ENCODE data around the gene SUMO3. TPM values are rescaled to one million over a fixed set of nuclear protein-coding genes. Genes with fewer than 3 reads are reported as not detected.
A peak's percentile ranks its signal among the peaks of the same experiment; 100 is the strongest.

Gene SUMO3
- total and polyA plus RNA-seq, 4 experiments from 2014 or later, result 36.3 to 99.7 (median 56.1) TPM

DNA sequence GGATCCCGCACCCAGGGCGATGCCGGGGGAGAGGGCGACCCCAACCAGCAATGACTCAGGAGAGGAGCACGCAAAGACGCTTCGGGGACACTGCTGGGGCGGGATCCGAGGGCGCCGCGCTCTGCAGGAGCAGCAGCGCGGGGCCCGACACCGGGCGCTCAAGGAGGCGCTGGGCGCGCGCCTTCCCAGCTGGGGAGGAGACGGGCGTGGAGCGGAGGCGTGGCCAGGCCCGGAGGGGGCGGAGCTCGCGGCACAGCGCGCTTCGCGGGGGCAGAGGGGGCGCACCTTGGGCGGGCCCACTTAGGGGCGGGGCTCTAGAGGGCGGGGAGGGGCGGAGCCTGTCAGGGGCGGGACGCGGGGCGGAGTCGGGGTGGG is 369 bp downstream of the SUMO3 start:
- CTCF ChIA-PET (ENCODE audit: partially characterized antibody), result interaction anchor here (0.6 to 1.0 kb wide), 3 partner anchors 12 to 307 kb away, joined by 3 to 4 read pairs (median 3); no protein-coding TSS in a partner anchor
- H3K27ac Mint-ChIP-seq, result peak overlapping the region in 3 of 7 donors; percentile 17 to 48 (median 31)
- POLR2A ChIA-PET (ENCODE audit: partially characterized antibody), result interaction anchor here (0.6 to 5.1 kb wide), 13 partner anchors 11 to 479 kb away, joined by 3 to 52 read pairs (median 3); partner anchors contain the start of genes CFAP410, KRTAP12-3, PTTG1IP and SLX9
- no peaks in the 10 kb centered on the region for H3K36me3 ChIP-seq (ENCODE audit: insufficient read depth, low read length)
- H3K36me3 Mint-ChIP-seq, result peaks cover 5 to 8% of the 10 kb centered on the region in 2 donors
- no peaks in the 10 kb centered on the region for H3K27me3 Mint-ChIP-seq
- H3K27ac ChIP-seq (ENCODE audit: low read depth, low read length), result no peak overlapping the region
- DNase-seq, result peak; percentile 89 to 91 (median 91)
- peak overlapping the region; percentile 23 to 80 (median 58) for H3K4me3 Mint-ChIP-seq
- intact Hi-C loops (cut with micrococcal nuclease), result loop anchor here (1.0 to 10.0 kb wide), 5 partner anchors 16 to 827 kb away; partner anchors contain the start of genes CFAP410, PCBP3, PTTG1IP and UBE2G2
- peak overlapping the region in 1 of 2 donors; percentile 57 for H3K4me3 ChIP-seq (ENCODE audit: low read length in 2 of 2)
- peaks cover 0 to 18% (median 6%) of the 10 kb centered on the region in 8 donors for H3K9me3 Mint-ChIP-seq
- H3K4me1 ChIP-seq (ENCODE audit: insufficient read depth, low read length), result peaks cover 16% of the 10 kb centered on the region
- H3K4me1 Mint-ChIP-seq, result peaks cover 1 to 34% (median 16%) of the 10 kb centered on the region in 4 donors
- peaks cover 0 to 2% of the 10 kb centered on the region in 2 donors for H3K9me3 ChIP-seq (ENCODE audit: control insufficient read depth in 1 of 2, low read length in 2 of 2)
- no peaks in the 10 kb centered on the region for H3K27me3 ChIP-seq (ENCODE audit: insufficient read depth, low read length)

GRCh38 chr21:44816761-44817505 is 929 bp downstream of the SUMO3 start:
- Mint-ChIP-seq H3K27me3 (no peaks in the 10 kb centered on the region), H3K4me1 (peaks cover 1 to 40% (median 17%) of the 10 kb centered on the region in 4 donors), H3K27ac (peak overlapping the region in 6 of 7 donors; percentile 52 to 90 (median 72)), H3K9me3 (peaks cover 0 to 12% (median 2%) of the 10 kb centered on the region in 8 donors), H3K4me3 (peak overlapping the region; percentile 68 to 87 (median 74)), H3K36me3 (peaks cover 5 to 9% of the 10 kb centered on the region in 2 donors)
- peaks cover 16% of the 10 kb centered on the region for H3K4me1 ChIP-seq (ENCODE audit: insufficient read depth, low read length)
- H3K36me3 ChIP-seq (ENCODE audit: insufficient read depth, low read length), result no peaks in the 10 kb centered on the region
- peak in 1 of 5 donors; percentile 50 for DNase-seq
- intact Hi-C loops (cut with micrococcal nuclease), result loop anchor here (1.0 to 10.0 kb wide), 5 partner anchors 16 to 828 kb away; partner anchors contain the start of genes CFAP410, PCBP3, PTTG1IP and UBE2G2
- H3K4me3 ChIP-seq (ENCODE audit: low read length in 2 of 2), result peak overlapping the region in 1 of 2 donors; percentile 57
- no peak overlapping the region for H3K27ac ChIP-seq (ENCODE audit: low read depth, low read length)
- CTCF ChIA-PET (ENCODE audit: partially characterized antibody), result interaction anchor here (1.0 kb wide), 2 partner anchors 11 to 307 kb away, joined by 3 to 4 read pairs; no protein-coding TSS in a partner anchor
- no peaks in the 10 kb centered on the region for H3K27me3 ChIP-seq (ENCODE audit: insufficient read depth, low read length)
- H3K9me3 ChIP-seq (ENCODE audit: control insufficient read depth in 1 of 2, low read length in 2 of 2), result no peaks in the 10 kb centered on the region
- POLR2A ChIA-PET (ENCODE audit: partially characterized antibody), result interaction anchor here (0.6 to 5.1 kb wide), 12 partner anchors 11 to 478 kb away, joined by 3 to 52 read pairs (median 4); partner anchors contain the start of genes CFAP410, PTTG1IP, SLX9 and UBE2G2

GRCh38 chr21:44815852-44816628 is 1.8 kb downstream of the SUMO3 start:
- Mint-ChIP-seq H3K27ac (peak overlapping the region; percentile 48 to 90 (median 68)), H3K27me3 (no peaks in the 10 kb centered on the region), H3K9me3 (peaks cover 0 to 9% (median 0%) of the 10 kb centered on the region in 8 donors), H3K4me3 (peak overlapping the region; percentile 68 to 87 (median 72)), H3K36me3 (peaks cover 9 to 14% of the 10 kb centered on the region in 2 donors), H3K4me1 (peaks cover 5 to 48% (median 20%) of the 10 kb centered on the region in 4 donors)
- ChIA-PET CTCF (ENCODE audit: partially characterized antibody) (interaction anchor here (4.6 kb wide), 1 partner anchor 16 kb away, joined by 25 read pairs; the partner anchor contains the start of gene UBE2G2), POLR2A (ENCODE audit: partially characterized antibody) (interaction anchor here (0.7 to 1.9 kb wide), 4 partner anchors 11 to 124 kb away, joined by 3 to 7 read pairs (median 5); partner anchors contain the start of genes SLX9 and UBE2G2)
- Histone ChIP-seq H3K4me1 (ENCODE audit: insufficient read depth, low read length) (peaks cover 16% of the 10 kb centered on the region), H3K27me3 (ENCODE audit: insufficient read depth, low read length) (no peaks in the 10 kb centered on the region), H3K27ac (ENCODE audit: low read depth, low read length) (no peak overlapping the region), H3K36me3 (ENCODE audit: insufficient read depth, low read length) (no peaks in the 10 kb centered on the region), H3K4me3 (ENCODE audit: low read length in 2 of 2) (no peak overlapping the region), H3K9me3 (ENCODE audit: control insufficient read depth in 1 of 2, low read length in 2 of 2) (no peaks in the 10 kb centered on the region)
- intact Hi-C loops (cut with micrococcal nuclease), result loop anchor here (10.0 kb wide), 2 partner anchors 481 to 829 kb away; partner anchors contain the start of genes CFAP410 and PCBP3
- DNase-seq, result no peak

- ChIA-PET POLR2A (ENCODE audit: partially characterized antibody) (interaction anchor here (1.0 to 1.9 kb wide), 5 partner anchors 10 to 57 kb away, joined by 3 to 7 read pairs (median 3); partner anchors contain the start of gene UBE2G2), CTCF (ENCODE audit: partially characterized antibody) (interaction anchor here (4.6 kb wide), 1 partner anchor 15 kb away, joined by 25 read pairs; the partner anchor contains the start of gene UBE2G2)
- Mint-ChIP-seq H3K4me1 (peaks cover 7 to 54% (median 22%) of the 10 kb centered on the region in 4 donors), H3K36me3 (peaks cover 12 to 16% of the 10 kb centered on the region in 2 donors), H3K4me3 (peak overlapping the region in 2 of 8 donors; percentile 36 to 51), H3K27me3 (no peaks in the 10 kb centered on the region), H3K27ac (peak overlapping the region in 1 of 7 donors; percentile 42), H3K9me3 (peaks cover 0 to 7% (median 0%) of the 10 kb centered on the region in 8 donors)
- intact Hi-C loops (cut with micrococcal nuclease), result loop anchor here (10.0 kb wide), 2 partner anchors 480 to 830 kb away; partner anchors contain the start of genes CFAP410 and PCBP3
- no peaks in the 10 kb centered on the region for H3K27me3 ChIP-seq (ENCODE audit: insufficient read depth, low read length)
- no peaks in the 10 kb centered on the region for H3K9me3 ChIP-seq (ENCODE audit: control insufficient read depth in 1 of 2, low read length in 2 of 2)
- DNase-seq, result no peak
- H3K27ac ChIP-seq (ENCODE audit: low read depth, low read length), result no peak overlapping the region
- peaks cover 5% of the 10 kb centered on the region for H3K36me3 ChIP-seq (ENCODE audit: insufficient read depth, low read length)
- peaks cover 16% of the 10 kb centered on the region for H3K4me1 ChIP-seq (ENCODE audit: insufficient read depth, low read length)
- H3K4me3 ChIP-seq (ENCODE audit: low read length in 2 of 2), result no peak overlapping the region
These were observed 2.6 kb downstream of the SUMO3 start for GRCh38 chr21:44815225-44815624.

- Histone ChIP-seq H3K27ac (ENCODE audit: low read depth, low read length) (no peak overlapping the region), H3K4me3 (ENCODE audit: low read length in 2 of 2) (no peak overlapping the region), H3K27me3 (ENCODE audit: insufficient read depth, low read length) (no peaks in the 10 kb centered on the region), H3K9me3 (ENCODE audit: control insufficient read depth in 1 of 2, low read length in 2 of 2) (no peaks in the 10 kb centered on the region), H3K4me1 (ENCODE audit: insufficient read depth, low read length) (peaks cover 16% of the 10 kb centered on the region), H3K36me3 (ENCODE audit: insufficient read depth, low read length) (peaks cover 11% of the 10 kb centered on the region)
- no peaks in the 10 kb centered on the region for H3K27me3 Mint-ChIP-seq
- H3K36me3 Mint-ChIP-seq, result peaks cover 17 to 20% of the 10 kb centered on the region in 2 donors
- no peaks in the 10 kb centered on the region for H3K9me3 Mint-ChIP-seq
- ChIA-PET CTCF (ENCODE audit: partially characterized antibody) (interaction anchor here (4.6 kb wide), 1 partner anchor 14 kb away, joined by 25 read pairs; the partner anchor contains the start of gene UBE2G2), POLR2A (ENCODE audit: partially characterized antibody) (interaction anchor here (1.0 to 1.9 kb wide), 4 partner anchors 9 to 58 kb away, joined by 3 to 7 read pairs (median 4); partner anchors contain the start of gene UBE2G2)
- H3K4me3 Mint-ChIP-seq, result peak overlapping the region in 1 of 8 donors; percentile 15
- peaks cover 7 to 51% (median 22%) of the 10 kb centered on the region in 4 donors for H3K4me1 Mint-ChIP-seq
- no peak for DNase-seq
- H3K27ac Mint-ChIP-seq, result peak overlapping the region in 1 of 7 donors; percentile 42
- intact Hi-C loops (cut with micrococcal nuclease), result loop anchor here (10.0 kb wide), 2 partner anchors 480 to 830 kb away; partner anchors contain the start of genes CFAP410 and PCBP3
These were observed 3.3 kb downstream of the SUMO3 start for GRCh38 chr21:44814498-44815023.

- H3K9me3 Mint-ChIP-seq, result no peaks in the 10 kb centered on the region
- H3K27me3 Mint-ChIP-seq, result no peaks in the 10 kb centered on the region
- no peak for DNase-seq
- H3K36me3 Mint-ChIP-seq, result peaks cover 24 to 27% of the 10 kb centered on the region in 2 donors
- H3K9me3 ChIP-seq (ENCODE audit: control insufficient read depth in 1 of 2, low read length in 2 of 2), result no peaks in the 10 kb centered on the region
- no peak overlapping the region for H3K27ac ChIP-seq (ENCODE audit: low read depth, low read length)
- H3K4me1 Mint-ChIP-seq, result peaks cover 7 to 45% (median 22%) of the 10 kb centered on the region in 4 donors
- peak overlapping the region in 1 of 7 donors; percentile 42 for H3K27ac Mint-ChIP-seq
- intact Hi-C loops (cut with micrococcal nuclease), result loop anchor here (10.0 kb wide), 2 partner anchors 479 to 831 kb away; partner anchors contain the start of genes CFAP410 and PCBP3
- ChIA-PET CTCF (ENCODE audit: partially characterized antibody) (interaction anchor here (4.6 kb wide), 1 partner anchor 13 kb away, joined by 25 read pairs; the partner anchor contains the start of gene UBE2G2), POLR2A (ENCODE audit: partially characterized antibody) (no interaction called here)
- H3K36me3 ChIP-seq (ENCODE audit: insufficient read depth, low read length), result peaks cover 11% of the 10 kb centered on the region
- no peaks in the 10 kb centered on the region for H3K27me3 ChIP-seq (ENCODE audit: insufficient read depth, low read length)
- H3K4me3 Mint-ChIP-seq, result no peak overlapping the region
- no peak overlapping the region for H3K4me3 ChIP-seq (ENCODE audit: low read length in 2 of 2)
- peaks cover 12% of the 10 kb centered on the region for H3K4me1 ChIP-seq (ENCODE audit: insufficient read depth, low read length)
These were observed 4.1 kb downstream of the SUMO3 start for GRCh38 chr21:44813727-44814126.
